BE2C (cell line): ENCODE data around the gene NPAS2.

ENCODE experiments used
- DNase-seq: peaks from one replicate; pipeline ENCODE4 v3.0.0-alpha.2; 2020
- H3K27me3 ChIP-seq: fragments of 250-450 bp; sonication (Bioruptor Pico); 2 replicates; pipeline ENCODE4 v1.5.1; 2020; ENCODE audit warnings: mild to moderate bottlenecking
- H3K36me3 ChIP-seq: fragments of 250-450 bp; sonication (Bioruptor Pico); 2 replicates; pipeline ENCODE4 v1.5.1; 2020; ENCODE audit warnings: mild to moderate bottlenecking
- H3K4me1 ChIP-seq: fragments of 250-450 bp; sonication (Bioruptor Pico); 2 replicates; pipeline ENCODE4 v1.5.1; 2020
- H3K4me3 ChIP-seq: 2 replicates; pipeline ENCODE4 v1.5.1; 2011; ENCODE audit warnings: low read depth, low read length
- H3K9me3 ChIP-seq: fragments of 250-450 bp; sonication (Bioruptor Pico); 2 replicates; pipeline ENCODE4 v1.5.1; 2020
- TF ChIP-seq, protein P1 (sequence below): IDR thresholded peaks from 2 replicates; pipeline ENCODE4 v1.5.1; 2012; ENCODE audit warnings: mild to moderate bottlenecking, low read depth, low read length

NPAS2 gene

GRCh38 chr2:100887713-100888495, 68.0 kb downstream of the NPAS2 start:
- TF ChIP-seq, protein P1, sequence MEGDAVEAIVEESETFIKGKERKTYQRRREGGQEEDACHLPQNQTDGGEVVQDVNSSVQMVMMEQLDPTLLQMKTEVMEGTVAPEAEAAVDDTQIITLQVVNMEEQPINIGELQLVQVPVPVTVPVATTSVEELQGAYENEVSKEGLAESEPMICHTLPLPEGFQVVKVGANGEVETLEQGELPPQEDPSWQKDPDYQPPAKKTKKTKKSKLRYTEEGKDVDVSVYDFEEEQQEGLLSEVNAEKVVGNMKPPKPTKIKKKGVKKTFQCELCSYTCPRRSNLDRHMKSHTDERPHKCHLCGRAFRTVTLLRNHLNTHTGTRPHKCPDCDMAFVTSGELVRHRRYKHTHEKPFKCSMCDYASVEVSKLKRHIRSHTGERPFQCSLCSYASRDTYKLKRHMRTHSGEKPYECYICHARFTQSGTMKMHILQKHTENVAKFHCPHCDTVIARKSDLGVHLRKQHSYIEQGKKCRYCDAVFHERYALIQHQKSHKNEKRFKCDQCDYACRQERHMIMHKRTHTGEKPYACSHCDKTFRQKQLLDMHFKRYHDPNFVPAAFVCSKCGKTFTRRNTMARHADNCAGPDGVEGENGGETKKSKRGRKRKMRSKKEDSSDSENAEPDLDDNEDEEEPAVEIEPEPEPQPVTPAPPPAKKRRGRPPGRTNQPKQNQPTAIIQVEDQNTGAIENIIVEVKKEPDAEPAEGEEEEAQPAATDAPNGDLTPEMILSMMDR: no peak
- no peak for DNase-seq
- Histone ChIP-seq H3K36me3 (no peaks in the 10 kb centered on the region), H3K27me3 (no peaks in the 10 kb centered on the region), H3K9me3 (no peaks in the 10 kb centered on the region), H3K4me1 (no peaks in the 10 kb centered on the region), H3K4me3 (no peak overlapping the region)

GRCh38 chr2:100888601-100889000, 68.7 kb downstream of the NPAS2 start:
- Histone ChIP-seq H3K27me3 (no peaks in the 10 kb centered on the region), H3K4me3 (no peak overlapping the region), H3K9me3 (no peaks in the 10 kb centered on the region), H3K36me3 (no peaks in the 10 kb centered on the region), H3K4me1 (no peaks in the 10 kb centered on the region)
- DNase-seq: no peak
- TF ChIP-seq, protein P1: no peak

DNA sequence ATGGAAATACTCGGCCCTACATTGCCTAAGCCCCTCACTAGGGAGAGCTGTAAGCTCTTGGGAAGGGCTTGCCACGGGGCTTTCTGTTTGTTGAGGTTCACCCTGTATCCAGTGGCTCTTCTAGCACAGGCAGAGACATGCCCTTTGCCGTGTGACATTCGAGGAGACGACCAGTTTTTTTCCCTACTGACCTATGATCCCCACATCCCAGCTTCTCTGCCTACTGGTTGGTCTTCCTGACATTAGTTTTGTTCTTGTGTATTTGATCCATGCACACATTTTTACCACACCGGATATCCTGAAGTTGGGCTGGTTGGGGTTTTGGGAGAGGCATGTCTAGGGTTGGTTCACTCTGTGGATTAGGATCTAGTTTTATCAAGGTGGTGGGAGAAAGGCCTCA, 69.3 kb downstream of the NPAS2 start:
- Histone ChIP-seq H3K4me3 (no peak overlapping the region), H3K36me3 (no peaks in the 10 kb centered on the region), H3K9me3 (no peaks in the 10 kb centered on the region), H3K27me3 (no peaks in the 10 kb centered on the region), H3K4me1 (no peaks in the 10 kb centered on the region)
- TF ChIP-seq, protein P1: no peak
- no peak for DNase-seq

- H3K36me3 ChIP-seq: no peaks in the 10 kb centered on the region
- H3K27me3 ChIP-seq: no peaks in the 10 kb centered on the region
- no peak for DNase-seq
- TF ChIP-seq, protein P1: no peak
- H3K4me3 ChIP-seq: no peak overlapping the region
- no peaks in the 10 kb centered on the region for H3K4me1 ChIP-seq
- no peaks in the 10 kb centered on the region for H3K9me3 ChIP-seq
Measured at GRCh38 chr2:100891906-100892642, 72.1 kb downstream of the NPAS2 start.

DNA sequence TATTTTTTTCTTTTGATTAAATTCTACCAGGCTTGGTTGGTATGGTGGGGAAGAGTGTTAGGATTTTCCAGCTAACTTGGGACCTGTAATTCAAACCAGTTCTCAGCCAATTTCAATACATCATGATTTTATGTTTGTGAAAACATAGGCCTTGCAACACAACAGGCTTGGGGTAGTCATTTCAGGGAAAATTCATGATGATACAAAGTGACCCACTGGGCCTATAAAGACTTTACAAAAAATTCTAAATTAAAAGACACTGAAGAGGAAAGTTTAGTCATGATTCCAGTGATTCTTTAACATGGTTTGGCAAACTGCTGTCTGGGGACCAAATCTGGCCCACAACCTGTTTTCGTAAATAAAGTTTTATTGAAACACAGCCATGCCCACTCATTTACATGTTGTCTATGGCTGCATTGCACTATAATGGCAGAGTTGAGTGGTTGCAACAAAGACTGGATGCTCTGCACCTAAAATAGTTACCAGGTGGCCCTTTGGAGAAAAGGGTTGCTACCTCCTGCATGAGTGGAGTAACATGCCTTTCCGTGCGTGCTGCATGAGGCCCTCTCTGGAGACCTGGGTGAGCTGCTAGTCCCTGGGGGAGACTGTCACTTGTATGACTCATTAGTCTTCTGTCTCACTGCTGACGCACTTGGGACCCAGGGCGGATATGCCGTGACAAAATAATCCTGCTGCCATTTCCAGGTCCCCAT, 73.6 kb downstream of the NPAS2 start:
- Histone ChIP-seq H3K27me3 (no peaks in the 10 kb centered on the region), H3K4me1 (no peaks in the 10 kb centered on the region), H3K9me3 (no peaks in the 10 kb centered on the region), H3K36me3 (no peaks in the 10 kb centered on the region), H3K4me3 (no peak overlapping the region)
- no peak for DNase-seq
- TF ChIP-seq, protein P1: no peak
